ENCODE measurements around the gene PYY. TPM values are rescaled to one million over a fixed set of nuclear protein-coding genes. Genes with fewer than 3 reads are reported as not detected.

PYY gene
- total RNA-seq, 2 experiments from 2014 or later = not detected

GRCh38 chr17:43987131-43988021 lies 33.6 kb upstream of the PYY start:
- no peaks in the 10 kb centered on the region for H4K20me1 ChIP-seq (ENCODE audit: insufficient read depth, low read length)
- CTCF ChIA-PET (ENCODE audit: unreplicated experiment) = no interaction called here
- POLR2A ChIA-PET = no interaction called here
- no peak for DNase-seq (ENCODE audit: low spot score)
- no peaks in the 10 kb centered on the region for H3K9me2 ChIP-seq (ENCODE audit: insufficient read depth, low read length)
- no peak overlapping the region for H3K27ac ChIP-seq (ENCODE audit: low read depth, low read length, poor library complexity, severe bottlenecking)
- no peaks in the 10 kb centered on the region for H3K79me2 ChIP-seq (ENCODE audit: insufficient read depth, low read depth, low read length)
- H3K4me3 ChIP-seq (ENCODE audit: low read depth, low read length, poor library complexity, severe bottlenecking) = no peak overlapping the region
- no peaks in the 10 kb centered on the region for H3K4me1 ChIP-seq (ENCODE audit: insufficient read depth, low read length, poor library complexity, severe bottlenecking)
- no peak for TF ChIP-seq EZH2phosphoT487 (IDR thresholded peaks at IDR 0.05; ENCODE audit: borderline replicate concordance, low read depth, low read length)
- intact Hi-C loops (cut with micrococcal nuclease; ENCODE audit: unreplicated experiment) = no loop called here
- no TSS peak for BruUV-seq (replicated peaks)
- H3K4me2 ChIP-seq (ENCODE audit: low read length) = no peak overlapping the region
- H2AFZ ChIP-seq (ENCODE audit: low read length) = no peak overlapping the region
- no peaks in the 10 kb centered on the region for H3K36me3 ChIP-seq (ENCODE audit: insufficient read depth, low read length)
- no peaks in the 10 kb centered on the region for H3K9me3 ChIP-seq (ENCODE audit: low read length)

GRCh38 chr17:43986225-43986981 lies 32.7 kb upstream of the PYY start:
- H3K27ac ChIP-seq (ENCODE audit: low read depth, low read length, poor library complexity, severe bottlenecking) = no peak overlapping the region
- H3K4me3 ChIP-seq (ENCODE audit: low read depth, low read length, poor library complexity, severe bottlenecking) = no peak overlapping the region
- TF ChIP-seq CTCF (conservative IDR thresholded peaks at IDR 0.05; ENCODE audit: low read length) (no peak), EZH2phosphoT487 (IDR thresholded peaks at IDR 0.05; ENCODE audit: borderline replicate concordance, low read depth, low read length) (no peak)
- intact Hi-C loops (cut with micrococcal nuclease; ENCODE audit: unreplicated experiment) = no loop called here
- H3K9me2 ChIP-seq (ENCODE audit: insufficient read depth, low read length) = no peaks in the 10 kb centered on the region
- ChIA-PET POLR2A (no interaction called here), CTCF (ENCODE audit: unreplicated experiment) (no interaction called here)
- no peaks in the 10 kb centered on the region for H3K4me1 ChIP-seq (ENCODE audit: insufficient read depth, low read length, poor library complexity, severe bottlenecking)
- no peak overlapping the region for H3K4me2 ChIP-seq (ENCODE audit: low read length)
- H3K79me2 ChIP-seq (ENCODE audit: insufficient read depth, low read depth, low read length) = no peaks in the 10 kb centered on the region
- H3K36me3 ChIP-seq (ENCODE audit: insufficient read depth, low read length) = no peaks in the 10 kb centered on the region
- BruUV-seq (replicated peaks) = no TSS peak
- no peak for DNase-seq (ENCODE audit: low spot score)
- no peaks in the 10 kb centered on the region for H4K20me1 ChIP-seq (ENCODE audit: insufficient read depth, low read length)
- no peak overlapping the region for H2AFZ ChIP-seq (ENCODE audit: low read length)
- H3K9me3 ChIP-seq (ENCODE audit: low read length) = no peaks in the 10 kb centered on the region

- Histone ChIP-seq H3K79me2 (ENCODE audit: insufficient read depth, low read depth, low read length) (no peaks in the 10 kb centered on the region), H3K4me1 (ENCODE audit: insufficient read depth, low read length, poor library complexity, severe bottlenecking) (no peaks in the 10 kb centered on the region), H3K9me3 (ENCODE audit: low read length) (no peaks in the 10 kb centered on the region), H2AFZ (ENCODE audit: low read length) (no peak overlapping the region), H3K36me3 (ENCODE audit: insufficient read depth, low read length) (no peaks in the 10 kb centered on the region), H3K4me2 (ENCODE audit: low read length) (no peak overlapping the region), H4K20me1 (ENCODE audit: insufficient read depth, low read length) (no peaks in the 10 kb centered on the region), H3K27ac (ENCODE audit: low read depth, low read length, poor library complexity, severe bottlenecking) (no peak overlapping the region), H3K4me3 (ENCODE audit: low read depth, low read length, poor library complexity, severe bottlenecking) (no peak overlapping the region), H3K9me2 (ENCODE audit: insufficient read depth, low read length) (no peaks in the 10 kb centered on the region)
- CTCF ChIA-PET (ENCODE audit: unreplicated experiment) = no interaction called here
- intact Hi-C loops (cut with micrococcal nuclease; ENCODE audit: unreplicated experiment) = no loop called here
- no TSS peak for BruUV-seq (replicated peaks)
- no peak for DNase-seq (ENCODE audit: low spot score)
- TF ChIP-seq CTCF (conservative IDR thresholded peaks at IDR 0.05; ENCODE audit: low read length) (no peak), EZH2phosphoT487 (IDR thresholded peaks at IDR 0.05; ENCODE audit: borderline replicate concordance, low read depth, low read length) (no peak)
- POLR2A ChIA-PET = no interaction called here
Observed at GRCh38 chr17:43984521-43984920, 30.8 kb upstream of the PYY start.
